ENCODE measurements around the gene NSDHL.

NSDHL gene

GRCh38 chrX:152917656-152918579 is 87.1 kb downstream of the NSDHL start:
- no peak for DNase-seq

- no peak for DNase-seq
Observed at GRCh38 chrX:152918707-152919106, 87.8 kb downstream of the NSDHL start.

Data from NCI-H2171 (cell line).